MCF 10A (cell line): ENCODE measurements around the gene NDUFAF7. TPM values are rescaled to one million over a fixed set of nuclear protein-coding genes. Genes with fewer than 3 reads are reported as not detected.
A peak's percentile ranks its signal among the peaks of the same experiment; 100 is the strongest.

Source experiments
- BruUV-seq: library from RNA; stranded (reverse); fragments of 400-500 nt; replicated peaks from 2 replicates; lab custom pipeline; 2021; lab: Mats Ljungman, UMichigan
- CTCF ChIA-PET: fragments of 300-600 bp; sonication (Branson Sonifier 250); formaldehyde crosslinking; extraction: SDS; loops from one replicate; lab custom pipeline; 2021; ENCODE audit warnings: antibody characterized with exemption, inconsistent platforms; lab: Yijun Ruan, JAX
- POLR2A ChIA-PET: fragments of 300-600, 350-650 bp; sonication (Branson Sonifier 250); formaldehyde crosslinking; extraction: SDS; loops from one replicate; lab custom pipeline; 2020; ENCODE audit warnings: antibody characterized with exemption, inconsistent platforms; lab: Yijun Ruan, JAX
- DNase-seq: peaks from one replicate; pipeline ENCODE4 v3.0.0-alpha.2; 2018; ENCODE audit not compliant: unreplicated experiment
- H3K27ac Mint-ChIP-seq: one replicate; pipeline ENCODE4 v1.8.0; 2022; ENCODE audit warnings: mild to moderate bottlenecking, low read depth, mixed read lengths; ENCODE audit not compliant: unreplicated experiment
- H3K27me3 Mint-ChIP-seq: one replicate; pipeline ENCODE4 v1.8.0; 2022; ENCODE audit warnings: mixed read lengths; ENCODE audit not compliant: insufficient read depth, unreplicated experiment
- H3K36me3 Mint-ChIP-seq: one replicate; pipeline ENCODE4 v1.8.0; 2022; ENCODE audit warnings: mild to moderate bottlenecking, moderate library complexity, mixed read lengths; ENCODE audit not compliant: insufficient read depth, unreplicated experiment
- H3K4me1 Mint-ChIP-seq: one replicate; pipeline ENCODE4 v1.8.0; 2022; ENCODE audit warnings: mixed read lengths; ENCODE audit not compliant: insufficient read depth, unreplicated experiment
- H3K4me3 Mint-ChIP-seq: one replicate; pipeline ENCODE4 v1.8.0; 2022; ENCODE audit warnings: mild to moderate bottlenecking, moderate library complexity, mixed read lengths; ENCODE audit not compliant: unreplicated experiment
- H3K9me3 Mint-ChIP-seq: one replicate; pipeline ENCODE4 v1.8.0; 2022; ENCODE audit warnings: mixed read lengths; ENCODE audit not compliant: unreplicated experiment
- CTCF ChIP-seq: fragments of 200-600 bp; IDR thresholded peaks from one replicate; pipeline ENCODE4 v1.8.0; 2022; ENCODE audit warnings: antibody characterized with exemption, mild to moderate bottlenecking; ENCODE audit not compliant: unreplicated experiment
- intact Hi-C: fragments of 100-400 bp; cut with micrococcal nuclease; formaldehyde crosslinking; loops from 2 replicates; pipeline ENCODE4 v1.14.1; 2022
- total RNA-seq: library from RNA; stranded (reverse); gene quantifications from 2 replicates; pipeline ENCODE4 v1.2.3, GENCODE V29; 2022

NDUFAF7 gene
- total RNA-seq, 1 experiment from 2014 or later, result 16.1 TPM

- no peaks in the 10 kb centered on the region for H3K9me3 Mint-ChIP-seq
- peaks cover 14% of the 10 kb centered on the region for H3K4me1 Mint-ChIP-seq
- no peaks in the 10 kb centered on the region for H3K27me3 Mint-ChIP-seq
- ChIA-PET POLR2A (interaction anchor here (0.6 to 3.1 kb wide), 7 partner anchors 9 to 1091 kb away, joined by 3 to 13 read pairs (median 3); partner anchors contain the start of gene EIF2AK2), CTCF (interaction anchor here (0.5 to 5.8 kb wide), 7 partner anchors 11 to 689 kb away, joined by 3 to 32 read pairs (median 4); no protein-coding TSS in a partner anchor)
- DNase-seq, result peak; percentile 95
- H3K27ac Mint-ChIP-seq, result peak overlapping the region; percentile 68
- TF ChIP-seq CTCF, result no peak
- no peak overlapping the region for H3K4me3 Mint-ChIP-seq
- intact Hi-C loops, result no loop called here
- no peaks in the 10 kb centered on the region for H3K36me3 Mint-ChIP-seq
- no TSS peak for BruUV-seq
These were observed 41.9 kb upstream of the NDUFAF7 start for GRCh38 chr2:37189452-37190153.

- peak; percentile 27 for DNase-seq
- peaks cover 14% of the 10 kb centered on the region for H3K4me1 Mint-ChIP-seq
- no peaks in the 10 kb centered on the region for H3K9me3 Mint-ChIP-seq
- TF ChIP-seq CTCF, result no peak
- H3K36me3 Mint-ChIP-seq, result no peaks in the 10 kb centered on the region
- BruUV-seq, result no TSS peak
- ChIA-PET CTCF (interaction anchor here (0.6 to 5.8 kb wide), 4 partner anchors 12 to 24 kb away, joined by 4 to 32 read pairs (median 6); no protein-coding TSS in a partner anchor), POLR2A (interaction anchor here (0.6 to 3.1 kb wide), 4 partner anchors 8 to 118 kb away, joined by 3 to 13 read pairs (median 8); partner anchors contain the start of gene EIF2AK2)
- no peak overlapping the region for H3K4me3 Mint-ChIP-seq
- H3K27me3 Mint-ChIP-seq, result no peaks in the 10 kb centered on the region
- intact Hi-C loops, result no loop called here
- H3K27ac Mint-ChIP-seq, result peak overlapping the region; percentile 68
These were observed 41.2 kb upstream of the NDUFAF7 start for GRCh38 chr2:37190290-37190689.

- intact Hi-C loops, result no loop called here
- no TSS peak for BruUV-seq
- ChIA-PET POLR2A (interaction anchor here (0.7 to 3.1 kb wide), 4 partner anchors 11 to 145 kb away, joined by 4 to 13 read pairs (median 8); partner anchors contain the start of gene EIF2AK2), CTCF (interaction anchor here (0.6 to 5.8 kb wide), 2 partner anchors 22 to 57 kb away, joined by 4 to 32 read pairs; no protein-coding TSS in a partner anchor)
- TF ChIP-seq CTCF, result no peak
- H3K27ac Mint-ChIP-seq, result no peak overlapping the region
- no peak for DNase-seq
- no peak overlapping the region for H3K4me3 Mint-ChIP-seq
- no peaks in the 10 kb centered on the region for H3K27me3 Mint-ChIP-seq
- no peaks in the 10 kb centered on the region for H3K36me3 Mint-ChIP-seq
- H3K9me3 Mint-ChIP-seq, result no peaks in the 10 kb centered on the region
- peaks cover 14% of the 10 kb centered on the region for H3K4me1 Mint-ChIP-seq
These were observed 40.2 kb upstream of the NDUFAF7 start for GRCh38 chr2:37191253-37191652.

GRCh38 chr2:37191747-37192146 lies 39.7 kb upstream of the NDUFAF7 start:
- peaks cover 14% of the 10 kb centered on the region for H3K4me1 Mint-ChIP-seq
- POLR2A ChIA-PET, result interaction anchor here (0.7 to 2.4 kb wide), 2 partner anchors 11 to 19 kb away, joined by 3 to 12 read pairs; no protein-coding TSS in a partner anchor
- no peaks in the 10 kb centered on the region for H3K9me3 Mint-ChIP-seq
- CTCF ChIA-PET, result interaction anchor here (5.8 kb wide), 1 partner anchor 23 kb away, joined by 32 read pairs; no protein-coding TSS in a partner anchor
- BruUV-seq, result no TSS peak
- no peak overlapping the region for H3K27ac Mint-ChIP-seq
- no peak for TF ChIP-seq CTCF
- intact Hi-C loops, result no loop called here
- DNase-seq, result no peak
- no peaks in the 10 kb centered on the region for H3K27me3 Mint-ChIP-seq
- H3K4me3 Mint-ChIP-seq, result no peak overlapping the region
- H3K36me3 Mint-ChIP-seq, result no peaks in the 10 kb centered on the region
